A549 (cell line): ENCODE measurements around the gene ETF1.

Experiments
- EHMT2 ChIP-seq: fragments of 200-600 bp; sonication (generic); IDR thresholded peaks from 2 replicates; pipeline ENCODE4 v1.6.1; 2016; ENCODE audit warnings: antibody characterized with exemption, low read depth, mild to moderate bottlenecking, moderate library complexity
- HOXA7 ChIP-seq: fragments of 250-450 bp; sonication (Bioruptor Pico); IDR thresholded peaks from 2 replicates; pipeline ENCODE4 v1.5.0; 2020; ENCODE audit warnings: mild to moderate bottlenecking, moderate library complexity
- JUNB ChIP-seq: fragments of >200 bp; sonication (Bioruptor Twin); formaldehyde crosslinking; IDR thresholded peaks from 2 replicates; pipeline ENCODE4 v1.6.1; 2016
- KDM5A ChIP-seq: fragments of 200-600 bp; sonication (generic); IDR thresholded peaks from 2 replicates; pipeline ENCODE4 v1.6.1; 2016; ENCODE audit warnings: antibody characterized with exemption, mild to moderate bottlenecking
- MAZ ChIP-seq: fragments of 150-350 bp; IDR thresholded peaks from 2 replicates; pipeline ENCODE4 v1.6.1; 2014; ENCODE audit warnings: antibody characterized with exemption, low read depth, low read length, borderline replicate concordance
- NFE2L2 ChIP-seq: fragments of 150-350 bp; conservative IDR thresholded peaks from 2 replicates; pipeline ENCODE4 v1.6.1; 2014; ENCODE audit warnings: low read length
- POLR2A ChIP-seq: IDR thresholded peaks from 2 replicates; pipeline ENCODE4 v1.6.1; 2012; ENCODE audit warnings: mild to moderate bottlenecking, low read length
- RAD21 ChIP-seq, 2 experiments: fragments of >200 bp in 1 of 2; sonication (Bioruptor Twin) in 1 of 2; formaldehyde crosslinking in 1 of 2; IDR thresholded peaks in 1 of 2; conservative IDR thresholded peaks in 1 of 2; 2 replicates in 1 of 2; 3 replicates in 1 of 2; pipeline ENCODE4 v1.6.1; 2012 to 2018; ENCODE audit warnings: inconsistent platforms in 1 of 2
- RNF2 ChIP-seq: fragments of 200-600 bp; sonication (generic); IDR thresholded peaks from 2 replicates; pipeline ENCODE4 v1.6.1; 2016; ENCODE audit warnings: low read depth, mild to moderate bottlenecking, antibody characterized with exemption, moderate library complexity, borderline replicate concordance
- SREBF2 ChIP-seq: fragments of 450-650 bp; IDR thresholded peaks from 2 replicates; pipeline ENCODE4 v1.6.1; 2014; ENCODE audit warnings: mild to moderate bottlenecking, moderate library complexity
- ZNF302 ChIP-seq: fragments of 250-450 bp; sonication (Bioruptor Pico); IDR thresholded peaks from 2 replicates; pipeline ENCODE4 v1.9.0; 2021; ENCODE audit warnings: inconsistent platforms, mild to moderate bottlenecking, moderate library complexity
- TF ChIP-seq, protein P1 (sequence below): fragments of >200 bp; sonication (Bioruptor Twin); formaldehyde crosslinking; IDR thresholded peaks from 3 replicates; pipeline ENCODE4 v1.5.1; 2016
- TF ChIP-seq, protein P2 (sequence below): IDR thresholded peaks from 2 replicates; pipeline ENCODE4 v1.6.1; 2012

DNA sequence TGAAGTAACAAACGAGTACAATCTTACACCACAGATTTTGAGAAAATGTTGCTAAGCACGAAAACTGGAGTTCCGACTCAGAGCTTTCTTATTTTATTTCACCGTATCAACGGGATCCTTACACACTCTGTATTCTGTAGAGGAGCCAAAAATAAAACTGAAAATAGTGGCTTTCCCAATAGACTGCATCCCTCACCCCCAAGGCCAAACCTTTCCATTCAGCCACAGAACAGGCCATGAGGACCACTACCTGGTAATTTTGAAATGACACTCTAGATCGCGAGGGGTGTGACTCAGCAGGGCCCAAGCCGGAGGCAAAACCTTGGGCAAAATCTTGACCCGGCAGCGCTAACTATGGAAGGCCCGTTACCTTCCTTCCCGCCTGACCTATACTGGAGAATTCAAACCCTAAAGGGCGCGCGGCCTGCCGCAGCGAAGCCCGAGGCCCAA, 31.7 kb upstream of the ETF1 start:
- no peak for TF ChIP-seq NFE2L2
- TF ChIP-seq, protein P1, sequence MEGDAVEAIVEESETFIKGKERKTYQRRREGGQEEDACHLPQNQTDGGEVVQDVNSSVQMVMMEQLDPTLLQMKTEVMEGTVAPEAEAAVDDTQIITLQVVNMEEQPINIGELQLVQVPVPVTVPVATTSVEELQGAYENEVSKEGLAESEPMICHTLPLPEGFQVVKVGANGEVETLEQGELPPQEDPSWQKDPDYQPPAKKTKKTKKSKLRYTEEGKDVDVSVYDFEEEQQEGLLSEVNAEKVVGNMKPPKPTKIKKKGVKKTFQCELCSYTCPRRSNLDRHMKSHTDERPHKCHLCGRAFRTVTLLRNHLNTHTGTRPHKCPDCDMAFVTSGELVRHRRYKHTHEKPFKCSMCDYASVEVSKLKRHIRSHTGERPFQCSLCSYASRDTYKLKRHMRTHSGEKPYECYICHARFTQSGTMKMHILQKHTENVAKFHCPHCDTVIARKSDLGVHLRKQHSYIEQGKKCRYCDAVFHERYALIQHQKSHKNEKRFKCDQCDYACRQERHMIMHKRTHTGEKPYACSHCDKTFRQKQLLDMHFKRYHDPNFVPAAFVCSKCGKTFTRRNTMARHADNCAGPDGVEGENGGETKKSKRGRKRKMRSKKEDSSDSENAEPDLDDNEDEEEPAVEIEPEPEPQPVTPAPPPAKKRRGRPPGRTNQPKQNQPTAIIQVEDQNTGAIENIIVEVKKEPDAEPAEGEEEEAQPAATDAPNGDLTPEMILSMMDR = no peak
- TF ChIP-seq POLR2A = no peak
- no peak for TF ChIP-seq RNF2
- no peak for TF ChIP-seq EHMT2
- no peak for TF ChIP-seq KDM5A
- TF ChIP-seq JUNB = no peak
- TF ChIP-seq, protein P2, sequence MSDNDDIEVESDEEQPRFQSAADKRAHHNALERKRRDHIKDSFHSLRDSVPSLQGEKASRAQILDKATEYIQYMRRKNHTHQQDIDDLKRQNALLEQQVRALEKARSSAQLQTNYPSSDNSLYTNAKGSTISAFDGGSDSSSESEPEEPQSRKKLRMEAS = no peak
- TF ChIP-seq ZNF302 (CRISPR knock-in tag) = no peak
- TF ChIP-seq MAZ = no peak
- no peak for TF ChIP-seq SREBF2
- no peak for TF ChIP-seq RAD21 (conservative IDR thresholded peaks at IDR 0.05 in 1 of 2, IDR thresholded peaks at IDR 0.05 in 1 of 2)
- no peak for TF ChIP-seq HOXA7
